HepG2 (cell line): Measurements from ENCODE around the gene NDUFS2. TPM values are rescaled to one million over a fixed set of nuclear protein-coding genes. Genes with fewer than 3 reads are reported as not detected.
A peak's percentile ranks its signal among the peaks of the same experiment; 100 is the strongest.

Experiments used
- FOXO4 ChIP-seq: sonication (generic); formaldehyde crosslinking; conservative IDR thresholded peaks from 2 replicates; pipeline ENCODE4 v1.8.1; 2023; ENCODE audit warnings: missing genetic modification reagents
- MXD1 ChIP-seq: sonication (generic); formaldehyde crosslinking; IDR thresholded peaks from 2 replicates; pipeline ENCODE4 v1.4.0; 2020; ENCODE audit warnings: mild to moderate bottlenecking, missing genetic modification reagents
- NFKB2 ChIP-seq: sonication (generic); formaldehyde crosslinking; IDR thresholded peaks from 2 replicates; pipeline ENCODE4 v1.4.0; 2020; ENCODE audit warnings: missing genetic modification reagents, borderline replicate concordance
- NR2F6 ChIP-seq, 2 experiments: IDR thresholded peaks; 2 replicates each; pipeline ENCODE4 v1.6.1; 2016; ENCODE audit warnings: antibody characterized with exemption in 1 of 2, mild to moderate bottlenecking in 1 of 2
- THYN1 ChIP-seq: sonication (generic); formaldehyde crosslinking; IDR thresholded peaks from 2 replicates; pipeline ENCODE4 v1.8.1; 2023; ENCODE audit warnings: low read depth, mild to moderate bottlenecking, moderate library complexity, missing genetic modification reagents, borderline replicate concordance
- XRCC5 ChIP-seq: fragments of 200-400 bp; formaldehyde crosslinking; optimal IDR thresholded peaks from 2 replicates; pipeline ENCODE3; 2017; ENCODE audit warnings: mild to moderate bottlenecking, low read length
- ZBTB40 ChIP-seq, 2 experiments: fragments of 450-650 bp in 1 of 2; sonication (generic) in 1 of 2; formaldehyde crosslinking in 1 of 2; IDR thresholded peaks; 2 replicates each; pipeline versions ENCODE4 v1.6.1 to v1.8.0; 2016 to 2022; ENCODE audit warnings: antibody characterized with exemption in 1 of 2, mild to moderate bottlenecking in 1 of 2, missing genetic modification reagents in 1 of 2
- ZC3H4 ChIP-seq: sonication (generic); formaldehyde crosslinking; IDR thresholded peaks from 2 replicates; pipeline ENCODE4 v1.4.0; 2020; ENCODE audit warnings: missing genetic modification reagents, borderline replicate concordance
- ZNF17 ChIP-seq: sonication (generic); formaldehyde crosslinking; IDR thresholded peaks from 2 replicates; pipeline ENCODE4 v1.5.0; 2020; ENCODE audit warnings: mild to moderate bottlenecking, missing genetic modification reagents
- ZNF367 ChIP-seq: sonication (generic); formaldehyde crosslinking; IDR thresholded peaks from 2 replicates; pipeline ENCODE4 v1.4.0; 2020; ENCODE audit warnings: missing genetic modification reagents, borderline replicate concordance
- ZNF562 ChIP-seq: sonication (generic); formaldehyde crosslinking; IDR thresholded peaks from 2 replicates; pipeline ENCODE4 v1.8.0; 2022; ENCODE audit warnings: missing genetic modification reagents, borderline replicate concordance
- ZNF598 ChIP-seq: sonication (generic); formaldehyde crosslinking; IDR thresholded peaks from 2 replicates; pipeline ENCODE4 v1.5.1; 2020; ENCODE audit warnings: mild to moderate bottlenecking, missing genetic modification reagents, borderline replicate concordance
- ZNF607 ChIP-seq: sonication (generic); formaldehyde crosslinking; IDR thresholded peaks from 2 replicates; pipeline ENCODE4 v1.5.1; 2020; ENCODE audit warnings: missing genetic modification reagents, mild to moderate bottlenecking, borderline replicate concordance
- ZNF761 ChIP-seq: sonication (generic); formaldehyde crosslinking; conservative IDR thresholded peaks from 2 replicates; pipeline ENCODE4 v1.4.0; 2020; ENCODE audit warnings: mild to moderate bottlenecking, missing genetic modification reagents
- ZNF766 ChIP-seq: sonication (generic); formaldehyde crosslinking; IDR thresholded peaks from 2 replicates; pipeline ENCODE4 v1.5.0; 2020; ENCODE audit warnings: missing genetic modification reagents, borderline replicate concordance
- ZSCAN25 ChIP-seq: sonication (generic); formaldehyde crosslinking; IDR thresholded peaks from 2 replicates; pipeline ENCODE4 v1.8.0; 2022; ENCODE audit warnings: mild to moderate bottlenecking, missing genetic modification reagents
- polyA plus RNA-seq, 8 experiments: library from polyadenylated mRNA; depleted of rRNA in 3 of 8; stranded (reverse) in 7 of 8; unstranded in 1 of 8; fragments of >200 nt; fragmentation: Illumina TruSeq in 4 of 8; extraction: Trizol in 4 of 8; gene quantifications; 2 replicates each; pipeline versions ENCODE4 v1.2.1 to v1.2.3, GENCODE V29; 2011 to 2016; ENCODE audit warnings: low read depth in 4 of 8, missing spikeins in 1 of 8, mixed read lengths in 1 of 8; ENCODE audit not compliant: insufficient read depth in 1 of 8
- total RNA-seq, 5 experiments: library from RNA; depleted of rRNA; stranded (reverse); fragments of >200 nt; fragmentation: Illumina TruSeq; extraction: Trizol; gene quantifications; 2 replicates each; pipeline ENCODE4 v1.2.3, GENCODE V29; 2016; ENCODE audit warnings: low read depth in 1 of 5

The NDUFS2 gene
- total and polyA plus RNA-seq, 2 of the 13 experiments (the other 11 are each of a cell fraction or from before 2014, with no cell fraction given), result 89.9 to 118 TPM

- TF ChIP-seq ZBTB40 (IDR thresholded peaks at IDR 0.05), result no peak
- TF ChIP-seq ZBTB40 (CRISPR knock-in tag; IDR thresholded peaks at IDR 0.05), result no peak
- TF ChIP-seq ZNF562 (CRISPR knock-in tag), result no peak
- no peak for TF ChIP-seq ZNF17 (CRISPR knock-in tag)
- peak; percentile 62; the same call in 1 of the 2 replicates for TF ChIP-seq MXD1 (CRISPR knock-in tag)
- TF ChIP-seq ZNF761, result no peak
- no peak for TF ChIP-seq FOXO4 (CRISPR knock-in tag)
- TF ChIP-seq ZNF367 (CRISPR knock-in tag), result no peak
- no peak for TF ChIP-seq ZNF766 (CRISPR knock-in tag)
- TF ChIP-seq ZNF607 (CRISPR knock-in tag), result peak; percentile 50; the same call in 1 of the 2 replicates
- no peak for TF ChIP-seq ZC3H4
- no peak for TF ChIP-seq ZNF598 (CRISPR knock-in tag)
- peak; percentile 42; the same call in 1 of the 2 replicates for TF ChIP-seq ZSCAN25 (CRISPR knock-in tag)
- no peak for TF ChIP-seq THYN1 (CRISPR knock-in tag)
- no peak for TF ChIP-seq NFKB2 (CRISPR knock-in tag)
- no peak for TF ChIP-seq NR2F6 (IDR thresholded peaks at IDR 0.05)
- no peak for TF ChIP-seq NR2F6 (CRISPR knock-in tag; IDR thresholded peaks at IDR 0.05)
- peak; percentile 34 for TF ChIP-seq XRCC5
Measured at GRCh38 chr1:161198194-161198896, 3.8 kb upstream of the NDUFS2 start (continued).
